Trophoblast cell (in vitro differentiated cells and primary cell): ENCODE results near the gene CELF5.
A peak's percentile ranks its signal among the peaks of the same experiment; 100 is the strongest.

Experiments used
- DNase-seq, 2 donors: peaks; one replicate each; pipeline ENCODE4 v3.0.0-alpha.2; 2016
- H2AFZ ChIP-seq: 2 replicates; pipeline ENCODE4 v1.6.1; 2013; ENCODE audit warnings: low read length, moderate library complexity, mild to moderate bottlenecking; ENCODE audit not compliant: insufficient read depth, poor library complexity
- H2AK5ac ChIP-seq: 2 replicates; pipeline ENCODE4 v1.6.1; 2013; ENCODE audit warnings: mild to moderate bottlenecking, low read length
- H2BK120ac ChIP-seq: 2 replicates; pipeline ENCODE4 v1.6.1; 2013; ENCODE audit warnings: low read length, mild to moderate bottlenecking, moderate library complexity; ENCODE audit not compliant: insufficient read depth, poor library complexity
- H2BK12ac ChIP-seq: 2 replicates; pipeline ENCODE4 v1.6.1; 2013; ENCODE audit warnings: mild to moderate bottlenecking, low read length, moderate library complexity
- H2BK5ac ChIP-seq: 2 replicates; pipeline ENCODE4 v1.6.1; 2013; ENCODE audit warnings: low read length, low read depth, moderate library complexity, mild to moderate bottlenecking; ENCODE audit not compliant: poor library complexity
- H3K14ac ChIP-seq: 2 replicates; pipeline ENCODE4 v1.6.1; 2013; ENCODE audit warnings: mild to moderate bottlenecking, low read length
- H3K18ac ChIP-seq: 2 replicates; pipeline ENCODE4 v1.6.1; 2013; ENCODE audit warnings: mild to moderate bottlenecking, low read length
- H3K23ac ChIP-seq: 2 replicates; pipeline ENCODE4 v1.6.1; 2013; ENCODE audit warnings: low read length
- H3K27ac ChIP-seq: 2 replicates; pipeline ENCODE4 v1.5.1; 2013; ENCODE audit warnings: low read depth, mild to moderate bottlenecking, inconsistent platforms, low read length, moderate library complexity
- H3K27me3 ChIP-seq: 2 replicates; pipeline ENCODE4 v1.6.1; 2013; ENCODE audit warnings: inconsistent platforms, mild to moderate bottlenecking, low read length, moderate library complexity; ENCODE audit not compliant: insufficient read depth
- H3K36me3 ChIP-seq, 2 experiments: 1 replicate in 1 of 2; 2 replicates in 1 of 2; pipeline ENCODE4 v1.6.1; 2013; ENCODE audit warnings: low read length in 2 of 2, mild to moderate bottlenecking in 2 of 2, moderate library complexity in 1 of 2; ENCODE audit not compliant: insufficient read depth in 2 of 2, control insufficient read depth in 1 of 2
- H3K4ac ChIP-seq: 2 replicates; pipeline ENCODE4 v1.6.1; 2013; ENCODE audit warnings: low read depth, mild to moderate bottlenecking, low read length, moderate library complexity
- H3K4me1 ChIP-seq, 2 experiments: 1 replicate in 1 of 2; 2 replicates in 1 of 2; pipeline ENCODE4 v1.6.1; 2013; ENCODE audit warnings: low read length in 2 of 2, mild to moderate bottlenecking in 2 of 2, moderate library complexity in 1 of 2; ENCODE audit not compliant: insufficient read depth in 2 of 2, control insufficient read depth in 1 of 2
- H3K4me2 ChIP-seq: 2 replicates; pipeline ENCODE4 v1.6.1; 2013; ENCODE audit warnings: inconsistent platforms, mild to moderate bottlenecking, low read length, moderate library complexity
- H3K4me3 ChIP-seq: 2 replicates; pipeline ENCODE4 v1.5.1; 2013; ENCODE audit warnings: mild to moderate bottlenecking, low read depth, low read length, inconsistent platforms
- H3K79me1 ChIP-seq: one replicate; pipeline ENCODE4 v1.6.1; 2013; ENCODE audit warnings: low read length
- H3K79me2 ChIP-seq: 2 replicates; pipeline ENCODE4 v1.6.1; 2013; ENCODE audit warnings: low read length, mild to moderate bottlenecking; ENCODE audit not compliant: control insufficient read depth, insufficient read depth, poor library complexity
- H3K9ac ChIP-seq: 2 replicates; pipeline ENCODE4 v1.6.1; 2013; ENCODE audit warnings: mild to moderate bottlenecking, low read length
- H3K9me3 ChIP-seq: 2 replicates; pipeline ENCODE4 v1.6.1; 2013; ENCODE audit warnings: low read depth, mild to moderate bottlenecking, control low read depth, inconsistent platforms, low read length; ENCODE audit not compliant: insufficient read depth
- H4K12ac ChIP-seq: 2 replicates; pipeline ENCODE4 v1.6.1; 2013; ENCODE audit warnings: low read depth, mild to moderate bottlenecking, low read length, moderate library complexity
- H4K8ac ChIP-seq: 2 replicates; pipeline ENCODE4 v1.6.1; 2013; ENCODE audit warnings: low read depth, mild to moderate bottlenecking, low read length, moderate library complexity
- H4K91ac ChIP-seq: one replicate; pipeline ENCODE4 v1.6.1; 2013; ENCODE audit warnings: low read depth, mild to moderate bottlenecking, low read length, moderate library complexity
- WGBS: extraction: QIAGEN DNeasy Blood & Tissue Kit; methylation state at CpG from one replicate; pipeline ENCODE4 v1.1.7; 2013; ENCODE audit warnings: missing lambda C conversion rate; ENCODE audit not compliant: insufficient read length, insufficient coverage; ENCODE audit errors: extremely low coverage; 5-methylcytosine and 5-hydroxymethylcytosine counted together

CELF5 gene

DNA sequence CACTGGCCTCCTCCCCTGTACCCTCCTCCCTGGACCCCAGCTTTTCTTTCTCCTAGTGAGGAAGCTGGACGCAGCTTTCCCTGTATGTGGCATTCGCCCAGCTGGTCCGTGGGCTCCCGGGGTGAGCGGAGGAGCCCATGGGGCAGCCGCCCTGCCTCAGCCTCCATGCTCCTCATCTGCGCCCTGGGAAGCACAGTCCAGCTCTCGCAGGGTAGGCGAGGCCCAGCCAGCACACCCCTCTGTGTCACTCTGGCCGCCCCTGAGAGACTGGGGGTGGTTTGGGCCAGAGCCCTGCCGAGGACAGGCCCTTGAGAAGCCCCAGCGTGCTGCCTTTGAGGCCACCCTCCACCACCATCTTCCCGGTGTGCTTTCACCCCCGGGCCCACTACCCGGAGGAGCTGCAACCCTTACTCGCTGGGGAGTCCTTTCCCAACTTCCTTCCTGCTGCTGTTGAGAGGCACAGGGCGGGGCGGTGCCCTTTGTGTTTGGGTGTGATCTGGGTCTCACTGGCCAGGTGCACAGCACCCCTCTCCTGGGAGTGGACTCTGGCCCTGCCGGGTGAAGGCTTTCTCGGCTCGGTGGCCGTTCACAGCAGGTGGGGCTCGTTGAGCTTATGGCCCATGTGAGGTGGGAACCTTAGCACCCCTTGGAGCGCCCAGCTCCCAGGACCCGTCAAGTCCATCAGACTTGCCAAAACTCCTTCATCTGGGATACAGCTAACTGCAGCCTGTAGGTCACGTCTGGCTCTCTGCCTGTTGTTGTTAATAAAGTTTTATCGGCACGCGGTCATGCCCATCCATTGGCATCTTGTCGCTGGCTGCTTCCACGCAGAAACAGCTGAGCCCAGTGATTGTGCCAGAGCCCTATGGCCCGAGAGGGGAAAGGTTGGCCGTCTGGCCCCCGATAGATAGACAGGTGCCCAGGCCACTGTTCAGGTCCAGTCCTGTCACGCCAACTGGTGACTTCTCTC lies 35.5 kb upstream of the CELF5 start:
- peaks cover 24 to 25% of the 10 kb centered on the region in 2 experiments for H3K36me3 ChIP-seq
- H2BK120ac ChIP-seq, result no peak overlapping the region
- no peak overlapping the region for H4K8ac ChIP-seq
- no peak overlapping the region for H3K23ac ChIP-seq
- no peak overlapping the region for H3K4me3 ChIP-seq
- no peak overlapping the region for H3K14ac ChIP-seq
- no peak overlapping the region for H3K18ac ChIP-seq
- no peak overlapping the region for H2BK12ac ChIP-seq
- H3K79me2 ChIP-seq, result peaks cover 16% of the 10 kb centered on the region
- no peak overlapping the region for H4K12ac ChIP-seq
- no peak overlapping the region for H3K4me2 ChIP-seq
- no peak for DNase-seq
- no peaks in the 10 kb centered on the region for H3K27me3 ChIP-seq
- no CpG with 5 or more reads among the region's 35 CpGs for WGBS
- peaks cover 6% of the 10 kb centered on the region for H3K79me1 ChIP-seq
- H4K91ac ChIP-seq, result no peak overlapping the region
- peaks cover 11 to 15% of the 10 kb centered on the region in 2 experiments for H3K4me1 ChIP-seq
- no peak overlapping the region for H2BK5ac ChIP-seq
- no peaks in the 10 kb centered on the region for H3K9me3 ChIP-seq
- no peak overlapping the region for H2AFZ ChIP-seq
- H2AK5ac ChIP-seq, result no peak overlapping the region
- H3K4ac ChIP-seq, result peak overlapping the region; percentile 44
- H3K27ac ChIP-seq, result no peak overlapping the region
- H3K9ac ChIP-seq, result no peak overlapping the region

GRCh38 chr19:3189702-3190469 lies 34.6 kb upstream of the CELF5 start:
- Histone ChIP-seq H3K27ac (no peak overlapping the region), H4K91ac (no peak overlapping the region), H4K12ac (no peak overlapping the region), H3K4me1 (peaks cover 11 to 13% of the 10 kb centered on the region in 2 experiments), H3K18ac (no peak overlapping the region), H2BK120ac (no peak overlapping the region), H3K36me3 (peaks cover 25 to 31% of the 10 kb centered on the region in 2 experiments), H3K9me3 (no peaks in the 10 kb centered on the region), H3K4me3 (no peak overlapping the region), H3K79me2 (peaks cover 16% of the 10 kb centered on the region), H3K9ac (no peak overlapping the region), H3K79me1 (peaks cover 6% of the 10 kb centered on the region), H2AFZ (no peak overlapping the region), H3K23ac (no peak overlapping the region), H3K14ac (no peak overlapping the region), H4K8ac (no peak overlapping the region), H2AK5ac (no peak overlapping the region), H2BK5ac (no peak overlapping the region), H3K27me3 (no peaks in the 10 kb centered on the region), H2BK12ac (no peak overlapping the region), H3K4ac (peak overlapping the region; percentile 13), H3K4me2 (no peak overlapping the region)
- no CpG with 5 or more reads among the region's 28 CpGs for WGBS
- no peak for DNase-seq

DNA sequence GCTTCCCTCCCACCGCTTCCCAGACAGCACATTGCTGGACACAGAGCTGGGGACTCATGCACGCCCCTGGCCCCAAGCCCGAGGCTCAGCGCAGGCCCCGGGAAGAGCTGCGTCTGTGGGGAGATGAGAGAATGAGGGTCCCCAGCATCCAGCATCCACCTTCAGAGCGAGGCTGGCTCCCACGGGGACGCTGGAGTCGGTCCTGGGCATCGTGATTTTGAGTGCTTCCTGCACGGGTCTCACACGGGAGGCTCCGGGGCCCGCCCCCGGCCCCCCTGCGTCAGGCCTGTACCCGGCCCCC lies 34.0 kb upstream of the CELF5 start:
- no peaks in the 10 kb centered on the region for H3K27me3 ChIP-seq
- H2AFZ ChIP-seq, result no peak overlapping the region
- H2BK5ac ChIP-seq, result no peak overlapping the region
- H2BK120ac ChIP-seq, result no peak overlapping the region
- H3K9me3 ChIP-seq, result no peaks in the 10 kb centered on the region
- peaks cover 11 to 13% of the 10 kb centered on the region in 2 experiments for H3K4me1 ChIP-seq
- H3K18ac ChIP-seq, result no peak overlapping the region
- H3K9ac ChIP-seq, result no peak overlapping the region
- peaks cover 16% of the 10 kb centered on the region for H3K79me2 ChIP-seq
- peak overlapping the region; percentile 51 for H3K4me3 ChIP-seq
- no CpG with 5 or more reads among the region's 18 CpGs for WGBS
- peaks cover 5% of the 10 kb centered on the region for H3K79me1 ChIP-seq
- peaks cover 25 to 31% of the 10 kb centered on the region in 2 experiments for H3K36me3 ChIP-seq
- no peak for DNase-seq
- H4K12ac ChIP-seq, result no peak overlapping the region
- no peak overlapping the region for H4K8ac ChIP-seq
- H3K4ac ChIP-seq, result no peak overlapping the region
- H2AK5ac ChIP-seq, result no peak overlapping the region
- no peak overlapping the region for H3K23ac ChIP-seq
- no peak overlapping the region for H4K91ac ChIP-seq
- no peak overlapping the region for H3K14ac ChIP-seq
- H2BK12ac ChIP-seq, result no peak overlapping the region
- H3K27ac ChIP-seq, result no peak overlapping the region
- no peak overlapping the region for H3K4me2 ChIP-seq

DNA sequence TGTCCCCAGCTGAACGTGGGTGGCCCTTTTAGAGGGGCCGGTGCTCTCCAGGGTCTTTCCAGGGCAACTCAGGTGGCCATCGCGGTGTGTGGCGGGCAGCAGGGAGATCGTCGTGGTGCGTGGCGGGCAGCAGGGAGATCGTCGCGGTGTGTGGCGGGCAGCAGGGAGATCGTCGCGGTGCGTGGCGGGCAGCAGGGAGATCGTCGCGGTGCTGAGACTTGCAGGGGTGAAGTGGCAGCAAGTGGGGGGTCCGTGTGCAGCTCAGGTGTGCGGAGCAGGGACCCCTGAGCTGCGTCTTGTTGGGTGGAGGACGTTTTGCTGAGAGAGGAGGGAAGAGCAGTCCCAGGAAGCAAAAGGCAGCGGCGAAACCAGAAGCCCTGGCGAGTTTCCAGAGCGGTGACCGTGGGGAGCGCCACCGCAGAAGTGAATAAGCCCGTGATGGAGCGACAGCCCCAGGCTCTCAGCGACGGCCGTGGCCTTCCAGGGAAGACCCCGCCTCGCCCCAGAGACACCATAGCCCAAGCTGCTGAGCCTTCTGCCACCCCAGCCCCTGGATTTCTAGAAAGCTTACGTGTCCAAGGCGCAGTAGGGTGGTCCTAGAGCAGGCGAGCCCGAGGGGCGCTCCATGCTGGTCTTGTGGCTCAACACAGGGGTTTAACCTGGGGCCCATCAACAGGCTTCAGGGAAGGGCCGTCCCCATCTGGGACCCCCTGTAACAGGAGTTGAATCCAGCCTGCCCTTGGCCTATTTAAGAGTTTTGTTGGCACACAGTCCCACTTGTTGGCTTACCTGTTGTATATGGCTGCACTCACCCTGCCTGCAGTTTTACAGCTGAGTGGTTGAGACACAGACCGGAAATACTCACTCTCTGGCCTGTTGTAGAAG lies 33.3 kb upstream of the CELF5 start:
- H3K23ac ChIP-seq, result no peak overlapping the region
- peaks cover 12% of the 10 kb centered on the region for H3K79me2 ChIP-seq
- H4K91ac ChIP-seq, result no peak overlapping the region
- no peak overlapping the region for H2BK120ac ChIP-seq
- H3K27ac ChIP-seq, result no peak overlapping the region
- H2AK5ac ChIP-seq, result no peak overlapping the region
- H3K4me1 ChIP-seq, result peaks cover 11 to 13% of the 10 kb centered on the region in 2 experiments
- no peak overlapping the region for H4K12ac ChIP-seq
- H3K79me1 ChIP-seq, result no peaks in the 10 kb centered on the region
- H3K14ac ChIP-seq, result no peak overlapping the region
- no peak overlapping the region for H2BK5ac ChIP-seq
- H3K27me3 ChIP-seq, result no peaks in the 10 kb centered on the region
- H3K4me3 ChIP-seq, result no peak overlapping the region
- no peak overlapping the region for H3K4ac ChIP-seq
- peaks cover 31 to 33% of the 10 kb centered on the region in 2 experiments for H3K36me3 ChIP-seq
- DNase-seq, result no peak
- H3K4me2 ChIP-seq, result no peak overlapping the region
- H3K9me3 ChIP-seq, result no peaks in the 10 kb centered on the region
- H2BK12ac ChIP-seq, result no peak overlapping the region
- WGBS, result no CpG with 5 or more reads among the region's 46 CpGs
- H3K9ac ChIP-seq, result no peak overlapping the region
- no peak overlapping the region for H4K8ac ChIP-seq
- H2AFZ ChIP-seq, result no peak overlapping the region
- no peak overlapping the region for H3K18ac ChIP-seq
